Upper lobe of left lung (tissue), 6 donors: ENCODE measurements around the gene MMP19. TPM values are rescaled to one million over a fixed set of nuclear protein-coding genes. Genes with fewer than 3 reads are reported as not detected.
"Not testable (repeated sequence)": the region's sequence is repeated elsewhere in the genome, so short reads cannot be mapped to it uniquely, and the experiment has no call there.

Source experiments
- ATAC-seq, 2 donors: fragments of 200-7000 bp; cut with Tn5 transposase; one replicate each; pipeline ENCODE4 v1.9.1; 2022; ENCODE audit warnings: mild to moderate bottlenecking in 2 of 2, moderate library complexity in 2 of 2; ENCODE audit not compliant: low FRiP score in 2 of 2
- DNase-seq, 2 donors: peaks; one replicate each; pipeline ENCODE4 v3.0.0-alpha.2; 2019 to 2020
- H3K27ac ChIP-seq, 4 donors: fragments of 200-600 bp; sonication (generic); one replicate each; pipeline ENCODE4 v1.5.1; 2016 to 2019
- H3K27me3 ChIP-seq, 4 donors: fragments of 200-600 bp; sonication (generic); one replicate each; pipeline ENCODE4 v1.5.1; 2017 to 2019
- H3K36me3 ChIP-seq, 4 donors: fragments of 200-600 bp; sonication (generic); one replicate each; pipeline ENCODE4 v1.5.1; 2016 to 2019
- H3K4me1 ChIP-seq, 4 donors: fragments of 200-600 bp; sonication (generic); one replicate each; pipeline ENCODE4 v1.5.1; 2018 to 2019
- H3K4me3 ChIP-seq, 4 donors: fragments of 200-600 bp; sonication (generic); one replicate each; pipeline ENCODE4 v1.5.1; 2017 to 2019; ENCODE audit warnings: mild to moderate bottlenecking in 2 of 4, moderate library complexity in 1 of 4
- H3K9me3 ChIP-seq, 4 donors: fragments of 200-600 bp; sonication (generic); one replicate each; pipeline ENCODE4 v1.5.1; 2018 to 2019
- CTCF ChIP-seq, 6 experiments: fragments of 450-650 bp in 4 of 6; fragments of 200-600 bp in 2 of 6; sonication (generic) in 2 of 6; IDR thresholded peaks; one replicate each; pipeline ENCODE4 v1.5.1; 2016 to 2019; ENCODE audit warnings: antibody characterized with exemption in 6 of 6
- EP300 ChIP-seq, 4 donors: sonication (generic); formaldehyde crosslinking; IDR thresholded peaks; one replicate each; pipeline ENCODE4 v1.5.1; 2017; ENCODE audit warnings: antibody characterized with exemption in 4 of 4, control low read depth in 2 of 4
- POLR2A ChIP-seq, 4 donors: fragments of 450-650 bp; IDR thresholded peaks; one replicate each; pipeline ENCODE4 v1.5.1; 2016 to 2017; ENCODE audit warnings: antibody characterized with exemption in 4 of 4, mild to moderate bottlenecking in 2 of 4
- POLR2AphosphoS5 ChIP-seq, 2 donors: sonication (generic); formaldehyde crosslinking; IDR thresholded peaks; one replicate each; pipeline ENCODE4 v1.5.1; 2017; ENCODE audit warnings: antibody characterized with exemption in 2 of 2
- WGBS, 2 donors: methylation state at CpG; one replicate each; pipeline ENCODE4 v1.1.5; 2017 to 2018; 5-methylcytosine and 5-hydroxymethylcytosine counted together
- total RNA-seq, 6 donors: library from RNA; depleted of rRNA in 4 of 6; stranded (reverse); fragments of >200 nt in 4 of 6; gene quantifications; one replicate each; pipeline versions ENCODE4 v1.1.0 to v1.2.1, GENCODE V29; 2016 to 2021
- donor health status: DM: no; HTN: no; CAD: no; lungs with moderate emphysema.
- donor health status: DM: no; HTN: yes; CAD: no; lungs with severe emphysema.

The MMP19 gene
- total RNA-seq, 6 donors from 2014 or later = 13.6 to 122 (median 42.3) TPM

GRCh38 chr12:55875704-55876467, 33.1 kb upstream of the MMP19 start:
- no peak for DNase-seq
- no peak overlapping the region for H3K27ac ChIP-seq
- H3K27me3 ChIP-seq = no peaks in the 10 kb centered on the region
- TF ChIP-seq POLR2AphosphoS5 (IDR thresholded peaks at IDR 0.05) (no peak), POLR2A (IDR thresholded peaks at IDR 0.05) (no peak), EP300 (IDR thresholded peaks at IDR 0.05) (no peak), CTCF (IDR thresholded peaks at IDR 0.05) (no peak)
- H3K9me3 ChIP-seq = peaks cover 0 to 7% (median 0%) of the 10 kb centered on the region in 4 donors
- no peaks in the 10 kb centered on the region for H3K36me3 ChIP-seq
- 82 to 89% methylated on average over 4 of the region's 4 CpGs for WGBS, 2 donors
- no peak for ATAC-seq
- H3K4me3 ChIP-seq = no peak overlapping the region
- no peaks in the 10 kb centered on the region for H3K4me1 ChIP-seq

GRCh38 chr12:55874443-55874842, 31.7 kb upstream of the MMP19 start:
- Histone ChIP-seq H3K9me3 (peaks cover 0 to 7% (median 0%) of the 10 kb centered on the region in 4 donors), H3K27me3 (no peaks in the 10 kb centered on the region), H3K4me1 (no peaks in the 10 kb centered on the region), H3K36me3 (no peaks in the 10 kb centered on the region), H3K4me3 (no peak overlapping the region), H3K27ac (no peak overlapping the region)
- ATAC-seq (no peak), DNase-seq (no peak)
- TF ChIP-seq POLR2A (IDR thresholded peaks at IDR 0.05) (no peak), EP300 (IDR thresholded peaks at IDR 0.05) (no peak), CTCF (IDR thresholded peaks at IDR 0.05) (no peak), POLR2AphosphoS5 (IDR thresholded peaks at IDR 0.05) (no peak)
- 60 to 68% methylated on average over 2 of the region's 2 CpGs for WGBS, 2 donors

GRCh38 chr12:55866454-55867004, 23.8 kb upstream of the MMP19 start:
- not testable (repeated sequence) for H3K36me3 ChIP-seq, H3K27ac ChIP-seq, H3K4me1 ChIP-seq, ATAC-seq, H3K27me3 ChIP-seq, H3K9me3 ChIP-seq, DNase-seq, H3K4me3 ChIP-seq
- 88 to 94% methylated on average over 3 of the region's 3 CpGs for WGBS, 2 donors

DNA sequence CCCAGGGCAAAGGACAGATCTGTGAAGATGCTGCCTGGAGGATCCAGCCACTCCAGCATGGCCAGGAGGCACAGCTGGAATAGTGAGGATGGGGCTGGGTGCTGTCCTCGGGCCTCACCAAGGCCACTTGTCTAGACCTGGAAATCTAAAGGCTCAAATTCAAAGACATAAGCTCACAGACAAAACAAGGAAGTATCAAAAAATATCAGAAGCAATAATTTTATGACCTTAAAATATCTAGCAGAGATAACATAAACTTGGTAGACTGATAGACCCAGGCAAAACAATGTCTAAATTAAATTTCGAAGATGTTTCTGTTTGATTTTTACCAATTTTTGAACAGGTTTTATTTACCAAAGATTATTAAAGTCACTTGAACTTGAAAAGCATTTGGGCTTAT, 22.6 kb upstream of the MMP19 start:
- ATAC-seq (no peak), DNase-seq (no peak)
- Histone ChIP-seq H3K4me3 (no peak overlapping the region), H3K27ac (no peak overlapping the region), H3K4me1 (no peaks in the 10 kb centered on the region), H3K27me3 (no peaks in the 10 kb centered on the region), H3K36me3 (no peaks in the 10 kb centered on the region), H3K9me3 (peaks cover 0 to 7% (median 2%) of the 10 kb centered on the region in 4 donors)
- whole genome bisulfite sequencing, 2 donors = 84 to 90% methylated on average over 2 of the region's 2 CpGs
- no peak for TF ChIP-seq EP300 (IDR thresholded peaks at IDR 0.05)
- TF ChIP-seq POLR2AphosphoS5 (IDR thresholded peaks at IDR 0.05) = no peak
- no peak for TF ChIP-seq CTCF (IDR thresholded peaks at IDR 0.05)
- no peak for TF ChIP-seq POLR2A (IDR thresholded peaks at IDR 0.05)

- not testable (repeated sequence) for ATAC-seq, H3K36me3 ChIP-seq, H3K4me1 ChIP-seq, H3K27ac ChIP-seq, H3K9me3 ChIP-seq, H3K27me3 ChIP-seq, H3K4me3 ChIP-seq
- WGBS, 2 donors = 95 to 98% methylated on average over 13 of the region's 13 CpGs
- DNase-seq = peak in 1 of 2 donors; percentile 43
Measured at GRCh38 chr12:55862931-55863330, 20.2 kb upstream of the MMP19 start.

DNA sequence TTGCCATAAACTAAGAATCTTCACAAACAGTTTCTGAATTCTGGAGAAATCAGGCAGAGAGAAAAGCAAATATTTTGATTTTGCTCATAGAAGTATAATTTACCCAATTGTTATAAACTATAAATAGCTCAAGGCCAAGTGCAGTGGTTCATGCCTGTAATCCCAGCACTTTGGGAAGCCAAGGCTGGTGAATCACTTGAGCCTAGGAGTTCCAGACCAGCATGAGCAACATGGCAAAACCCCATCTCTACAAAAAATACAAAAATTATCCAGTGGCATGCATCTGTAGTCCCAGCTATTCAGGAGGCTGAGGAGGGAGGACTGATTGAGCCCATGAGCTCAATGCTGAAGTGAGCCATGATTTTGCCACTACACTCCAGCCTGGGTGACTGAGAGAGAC, 19.6 kb upstream of the MMP19 start:
- no peak for ATAC-seq

More for the DNA sequence above, 19.6 kb upstream of the MMP19 start:
- Histone ChIP-seq H3K27ac (no peak overlapping the region), H3K36me3 (no peaks in the 10 kb centered on the region), H3K4me3 (no peak overlapping the region), H3K27me3 (no peaks in the 10 kb centered on the region), H3K4me1 (no peaks in the 10 kb centered on the region), H3K9me3 (peaks cover 0 to 7% (median 2%) of the 10 kb centered on the region in 4 donors)
- TF ChIP-seq CTCF (IDR thresholded peaks at IDR 0.05) = no peak
- no peak for TF ChIP-seq POLR2AphosphoS5 (IDR thresholded peaks at IDR 0.05)
- TF ChIP-seq EP300 (IDR thresholded peaks at IDR 0.05) = no peak
- TF ChIP-seq POLR2A (IDR thresholded peaks at IDR 0.05) = no peak
- DNase-seq = no peak
